GM19035 (cell line): ENCODE results near the gene BRPF1.

Experiments
- ATAC-seq: cut with Tn5 transposase; IDR thresholded peaks from one replicate; pipeline ENCODE4 v1.9.1; 2021; ENCODE audit not compliant: unreplicated experiment

The BRPF1 gene

DNA sequence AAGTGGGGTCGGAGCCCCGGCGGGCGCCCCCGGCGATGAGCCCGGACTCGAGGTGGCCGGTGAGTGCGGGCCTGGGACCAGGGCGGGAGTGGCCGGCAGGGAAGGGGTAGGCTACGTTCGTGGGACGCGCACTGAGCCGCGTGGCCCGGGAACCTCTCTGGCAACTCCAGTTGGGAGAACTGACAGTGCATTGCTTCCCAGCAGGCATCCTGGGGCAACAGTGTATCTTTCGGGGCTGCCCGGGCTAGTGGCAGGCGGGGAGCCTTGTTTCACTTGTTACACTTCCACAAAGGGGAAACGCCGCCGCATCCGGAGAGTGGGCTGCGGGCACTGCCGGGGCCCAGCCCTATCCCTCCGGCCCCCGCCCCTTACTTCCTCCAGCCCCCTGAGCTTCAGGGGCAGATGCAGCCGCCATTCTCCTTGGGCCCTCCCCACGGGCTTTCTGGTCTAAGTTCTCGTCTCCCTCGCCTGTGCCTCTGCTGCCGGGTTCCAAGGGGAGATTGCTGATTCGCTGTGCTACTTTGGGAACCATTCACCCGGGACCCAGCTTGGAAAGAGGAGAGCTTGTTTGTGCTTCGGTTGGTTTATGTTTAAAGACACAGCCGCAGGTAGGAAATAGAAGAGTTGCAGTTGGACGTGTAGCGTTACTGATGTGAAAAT is 675 bp downstream of the BRPF1 start:
- ATAC-seq, result peak; percentile 12

DNA sequence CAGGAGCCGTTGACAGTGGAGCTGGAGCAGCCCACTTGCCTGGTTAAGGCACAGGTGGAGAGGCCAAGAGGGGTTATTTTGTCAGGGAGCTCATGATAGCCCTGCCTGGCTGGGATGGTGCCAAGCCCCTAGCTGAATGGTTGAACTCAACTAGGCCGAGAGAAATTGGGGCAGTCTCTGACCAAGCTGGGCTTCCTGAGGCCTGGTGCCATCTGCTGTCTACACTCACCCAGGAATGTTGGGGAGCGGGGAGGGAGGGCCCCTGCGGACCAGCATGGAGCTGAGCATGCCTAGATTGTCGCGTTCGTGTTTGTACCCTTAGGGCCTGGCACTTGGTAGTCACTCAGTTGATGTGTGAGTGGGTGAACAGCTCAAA is 1.2 kb downstream of the BRPF1 start:
- no peak for ATAC-seq

DNA sequence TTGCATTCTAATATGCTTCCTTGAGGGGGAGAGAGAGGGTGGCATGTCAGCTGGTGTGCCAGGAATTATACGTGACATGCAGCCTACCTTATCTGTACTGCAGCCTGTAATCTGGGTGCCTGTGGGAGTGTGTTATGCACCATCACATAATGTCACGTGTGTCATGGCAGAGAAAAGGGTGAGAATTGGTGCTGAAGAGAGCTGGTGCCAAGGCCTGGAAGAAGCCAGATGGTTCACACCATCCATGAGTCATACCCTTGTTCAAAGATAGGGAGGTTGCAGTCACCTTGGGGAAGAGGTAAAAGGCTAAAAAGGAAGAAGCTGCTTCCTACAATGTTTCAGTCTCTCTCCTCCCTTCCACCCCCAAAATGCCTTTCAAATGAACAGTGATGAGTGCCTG is 5.3 kb downstream of the BRPF1 start:
- ATAC-seq, result no peak

DNA sequence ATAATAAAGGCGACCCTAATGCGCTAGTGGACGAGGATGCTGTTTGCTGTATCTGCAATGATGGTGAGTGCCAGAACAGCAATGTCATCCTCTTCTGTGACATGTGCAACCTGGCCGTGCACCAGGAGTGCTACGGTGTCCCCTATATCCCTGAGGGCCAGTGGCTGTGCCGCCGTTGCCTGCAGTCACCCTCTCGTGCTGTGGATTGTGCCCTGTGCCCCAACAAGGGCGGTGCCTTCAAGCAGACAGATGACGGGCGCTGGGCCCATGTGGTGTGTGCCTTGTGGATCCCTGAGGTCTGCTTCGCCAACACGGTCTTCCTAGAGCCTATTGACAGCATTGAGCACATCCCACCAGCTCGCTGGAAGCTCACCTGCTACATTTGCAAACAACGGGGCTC is 7.6 kb downstream of the BRPF1 start:
- no peak for ATAC-seq

DNA sequence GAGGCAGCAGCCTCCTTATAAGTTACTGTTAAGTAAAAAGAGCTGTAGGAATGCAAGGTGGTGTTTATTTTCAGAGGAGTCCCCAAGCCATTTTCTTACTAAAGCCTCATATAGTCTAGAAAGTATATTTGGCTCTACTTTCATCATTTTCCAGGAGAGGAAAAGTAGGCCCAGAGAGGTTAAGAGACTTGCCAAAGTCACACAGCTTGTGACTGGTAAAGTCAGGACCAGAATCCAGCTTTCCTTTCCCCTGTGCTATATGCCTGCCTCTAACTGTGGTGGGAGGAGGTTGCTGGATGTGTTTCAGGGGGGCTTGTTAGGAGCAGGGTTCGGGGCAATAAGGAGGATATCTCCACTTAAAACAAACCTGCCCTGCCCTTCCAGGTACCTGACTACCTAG is 11.0 kb downstream of the BRPF1 start:
- ATAC-seq, result no peak

DNA sequence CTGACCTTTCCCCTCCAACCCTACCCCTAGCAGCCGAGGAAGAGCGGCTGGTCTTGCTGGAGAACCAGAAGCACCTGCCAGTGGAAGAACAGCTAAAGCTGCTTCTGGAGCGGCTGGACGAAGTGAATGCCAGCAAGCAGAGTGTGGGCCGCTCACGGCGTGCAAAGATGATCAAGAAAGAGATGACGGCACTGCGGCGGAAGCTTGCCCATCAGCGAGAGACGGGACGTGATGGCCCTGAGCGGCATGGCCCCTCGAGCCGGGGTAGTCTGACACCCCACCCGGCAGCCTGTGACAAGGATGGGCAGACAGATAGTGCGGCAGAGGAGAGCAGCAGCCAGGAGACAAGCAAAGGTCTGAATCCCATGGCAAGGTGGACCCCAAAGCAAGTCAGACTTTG is 12.0 kb downstream of the BRPF1 start:
- ATAC-seq, result no peak

DNA sequence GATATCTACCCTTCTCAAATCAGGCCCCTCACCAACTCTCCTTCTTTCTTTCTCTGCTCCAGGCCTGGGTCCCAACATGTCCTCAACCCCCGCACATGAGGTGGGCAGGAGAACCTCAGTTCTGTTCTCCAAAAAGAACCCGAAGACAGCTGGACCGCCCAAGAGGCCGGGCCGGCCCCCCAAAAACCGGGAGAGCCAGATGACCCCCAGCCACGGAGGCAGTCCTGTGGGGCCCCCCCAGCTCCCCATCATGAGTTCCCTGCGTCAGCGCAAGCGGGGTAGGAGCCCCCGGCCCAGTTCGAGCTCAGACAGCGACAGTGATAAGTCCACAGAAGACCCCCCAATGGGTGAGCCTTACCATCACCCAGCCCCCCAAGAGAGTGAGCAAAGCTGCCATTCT is 12.6 kb downstream of the BRPF1 start:
- no peak for ATAC-seq

DNA sequence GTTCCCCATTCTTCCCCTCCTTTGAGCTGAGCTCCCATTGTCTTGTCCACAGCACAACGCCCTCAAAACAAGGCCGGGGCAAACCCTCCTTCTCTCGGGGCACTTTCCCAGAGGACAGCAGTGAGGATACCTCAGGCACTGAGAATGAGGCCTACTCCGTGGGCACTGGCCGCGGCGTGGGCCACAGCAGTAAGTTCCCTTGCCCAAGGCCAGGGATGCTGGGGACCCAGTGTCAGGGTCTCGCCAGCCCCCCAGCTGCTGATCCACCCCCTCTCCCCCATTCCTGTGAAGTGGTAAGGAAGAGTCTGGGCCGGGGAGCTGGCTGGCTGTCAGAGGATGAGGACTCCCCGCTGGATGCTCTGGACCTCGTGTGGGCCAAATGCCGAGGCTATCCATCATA is 14.0 kb downstream of the BRPF1 start:
- no peak for ATAC-seq

DNA sequence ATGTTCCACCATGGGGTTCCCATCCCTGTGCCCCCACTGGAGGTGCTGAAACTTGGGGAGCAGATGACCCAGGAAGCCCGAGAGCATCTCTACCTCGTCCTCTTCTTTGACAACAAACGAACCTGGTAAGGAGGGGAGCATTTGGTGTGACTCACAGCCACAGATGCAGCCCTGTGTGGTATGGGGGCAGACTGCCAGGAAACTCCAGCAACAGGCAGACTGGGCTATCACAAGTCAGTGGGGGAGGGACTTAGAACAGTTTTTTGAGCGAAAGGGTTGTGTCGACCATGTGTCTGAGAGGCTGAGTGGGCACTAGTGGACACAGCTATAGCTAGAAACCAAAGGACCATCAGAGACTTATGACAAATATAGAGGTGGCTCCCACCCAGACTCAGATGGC is 14.8 kb downstream of the BRPF1 start:
- no peak for ATAC-seq

DNA sequence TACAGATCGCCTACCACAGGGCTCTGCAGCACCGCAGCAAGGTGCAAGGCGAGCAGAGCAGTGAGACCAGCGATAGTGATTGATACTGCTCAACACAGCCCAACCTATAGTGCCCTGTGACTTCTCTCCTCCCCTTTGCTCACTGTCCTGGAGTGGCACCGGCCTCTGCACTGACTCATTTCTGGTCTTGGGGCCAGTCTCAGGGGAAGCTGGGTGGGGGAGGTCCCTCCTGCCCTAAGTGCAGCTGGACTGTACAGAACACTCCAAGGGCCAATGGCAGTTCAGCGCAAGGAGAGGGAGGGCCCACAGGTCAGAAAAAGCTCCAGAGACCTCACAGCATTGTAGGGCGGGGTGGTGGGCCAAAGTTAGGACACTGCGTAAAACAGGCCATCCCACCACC is 15.7 kb downstream of the BRPF1 start:
- ATAC-seq, result no peak

DNA sequence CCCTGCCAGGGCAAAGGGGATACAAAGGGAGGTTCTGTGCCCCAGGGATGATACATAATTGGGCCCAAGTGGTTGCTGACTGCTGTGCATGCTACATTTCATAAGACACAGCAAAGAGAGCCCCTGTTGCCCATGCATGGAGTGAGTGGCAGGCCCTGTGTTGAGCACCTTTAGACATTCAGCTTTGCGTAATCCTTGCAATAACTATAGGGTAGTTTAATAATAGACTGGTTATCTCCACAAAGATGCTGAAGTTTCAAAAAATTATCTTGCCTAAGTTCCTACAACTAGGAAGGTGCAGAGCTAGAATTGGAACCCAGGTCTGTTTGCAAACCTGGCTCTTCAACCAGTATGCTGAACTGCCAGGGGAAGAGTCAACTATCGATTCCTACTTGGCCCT is 16.5 kb downstream of the BRPF1 start:
- no peak for ATAC-seq

DNA sequence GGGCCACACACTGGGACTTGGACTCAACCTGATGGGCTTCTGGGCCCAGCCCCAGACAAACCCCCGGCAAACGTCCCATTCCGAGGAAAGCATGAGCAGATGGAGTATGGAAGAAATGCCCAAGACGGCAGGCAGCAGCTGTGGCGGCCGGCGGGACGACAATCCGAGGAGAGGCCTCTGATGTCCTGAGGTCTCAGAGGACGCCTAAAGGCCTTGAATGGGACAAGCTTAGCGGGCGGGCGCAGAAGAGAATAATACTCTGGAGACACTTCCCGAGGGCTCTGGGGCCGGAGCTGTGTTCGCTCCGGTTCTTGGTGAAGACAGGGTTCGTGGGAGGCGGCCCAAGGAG is 17.7 kb downstream of the BRPF1 start:
- no peak for ATAC-seq

DNA sequence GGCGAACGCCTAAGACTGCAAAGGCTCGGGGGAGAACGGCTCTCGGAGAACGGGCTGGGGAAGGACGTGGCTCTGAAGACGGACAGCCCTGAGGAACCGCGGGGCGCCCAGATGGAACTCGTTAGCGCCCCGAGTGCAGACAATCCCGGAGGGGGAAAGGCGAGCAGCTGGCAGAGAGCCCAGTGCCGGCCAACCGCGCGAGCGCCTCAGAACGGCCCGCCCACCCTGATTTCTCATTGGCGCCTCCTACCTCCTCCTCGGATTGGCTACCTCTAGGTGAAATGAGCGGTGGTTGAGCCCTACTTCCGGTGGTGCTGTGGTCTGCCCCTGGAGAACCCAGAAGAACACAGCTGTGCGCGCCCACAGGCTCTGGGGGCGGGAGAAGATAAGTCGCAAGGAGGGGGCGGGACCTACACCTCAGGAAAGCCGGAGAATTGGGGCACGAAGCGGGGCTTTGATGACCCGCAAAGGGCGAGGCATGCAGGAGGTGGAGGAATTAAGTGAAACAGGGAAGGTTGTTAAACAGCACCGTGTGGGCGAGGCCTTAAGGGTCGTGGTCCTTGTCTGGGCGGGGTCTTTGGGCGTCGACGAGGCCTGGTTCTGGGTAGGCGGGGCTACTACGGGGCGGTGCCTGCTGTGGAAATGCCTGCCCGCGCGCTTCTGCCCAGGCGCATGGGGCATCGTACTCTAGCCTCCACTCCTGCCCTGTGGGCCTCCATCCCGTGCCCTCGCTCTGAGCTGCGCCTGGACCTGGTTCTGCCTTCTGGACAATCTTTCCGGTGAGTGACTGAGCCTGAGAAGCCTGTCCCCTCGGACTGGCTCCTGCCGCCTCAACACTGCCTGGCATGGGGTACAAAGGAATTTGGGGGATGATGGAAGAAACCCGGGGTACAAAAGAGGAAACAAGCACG is 18.4 kb downstream of the BRPF1 start, which contains the start of gene OGG1:
Gene OGG1 (plus strand): TSS at position 308 of the 911 bp plus-strand sequence. CDS start 335 bp downstream, at position 643.
- peak; percentile 92 for ATAC-seq

DNA sequence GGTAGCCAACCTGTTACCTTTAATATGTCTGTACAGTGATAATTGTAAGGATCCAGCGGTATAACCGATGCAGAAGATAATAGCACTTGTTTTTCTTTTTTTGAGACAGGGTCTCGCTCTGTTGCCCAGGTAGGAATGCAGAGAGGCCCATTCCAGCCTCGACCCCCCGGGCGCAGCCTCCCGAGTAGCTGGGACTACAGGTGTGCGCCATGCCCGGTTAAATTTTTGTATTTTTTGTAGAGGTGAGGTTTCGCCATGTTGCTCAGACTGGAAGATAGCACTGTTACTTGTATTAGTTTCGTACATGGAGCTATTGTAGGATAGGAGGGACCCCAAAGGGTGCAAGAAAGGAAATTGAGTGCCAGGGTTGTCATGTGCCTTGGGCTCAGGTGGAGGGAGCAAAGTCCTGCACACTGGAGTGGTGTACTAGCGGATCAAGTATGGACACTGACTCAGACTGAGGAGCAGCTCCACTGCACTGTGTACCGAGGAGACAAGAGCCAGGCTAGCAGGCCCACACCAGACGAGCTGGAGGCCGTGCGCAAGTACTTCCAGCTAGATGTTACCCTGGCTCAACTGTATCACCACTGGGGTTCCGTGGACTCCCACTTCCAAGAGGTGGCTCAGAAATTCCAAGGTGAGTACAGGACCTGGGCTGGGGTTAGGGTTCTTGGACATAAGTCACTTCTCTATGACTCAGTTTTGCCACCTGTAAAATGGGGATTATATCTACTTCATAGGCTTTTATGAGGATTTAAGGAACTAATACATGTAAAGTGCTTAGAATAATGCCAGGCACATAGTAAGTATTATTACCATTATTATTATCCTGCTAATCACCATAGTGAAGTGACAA is 19.2 kb downstream of the BRPF1 start:
- no peak for ATAC-seq

DNA sequence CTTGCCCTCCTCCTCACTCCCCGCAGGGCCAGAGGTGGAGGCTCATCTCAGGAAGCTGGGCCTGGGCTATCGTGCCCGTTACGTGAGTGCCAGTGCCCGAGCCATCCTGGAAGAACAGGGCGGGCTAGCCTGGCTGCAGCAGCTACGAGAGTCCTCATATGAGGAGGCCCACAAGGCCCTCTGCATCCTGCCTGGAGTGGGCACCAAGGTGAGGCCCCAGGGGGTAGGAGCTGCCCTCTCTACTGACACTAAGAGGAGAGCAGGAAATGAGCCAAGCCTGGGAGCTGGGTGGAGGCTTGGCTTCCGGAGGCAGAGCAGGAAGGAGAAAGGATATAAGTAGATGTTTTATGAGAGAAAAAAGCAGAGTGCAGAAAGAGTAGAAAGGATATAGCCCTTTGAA is 23.1 kb downstream of the BRPF1 start:
- no peak for ATAC-seq

DNA sequence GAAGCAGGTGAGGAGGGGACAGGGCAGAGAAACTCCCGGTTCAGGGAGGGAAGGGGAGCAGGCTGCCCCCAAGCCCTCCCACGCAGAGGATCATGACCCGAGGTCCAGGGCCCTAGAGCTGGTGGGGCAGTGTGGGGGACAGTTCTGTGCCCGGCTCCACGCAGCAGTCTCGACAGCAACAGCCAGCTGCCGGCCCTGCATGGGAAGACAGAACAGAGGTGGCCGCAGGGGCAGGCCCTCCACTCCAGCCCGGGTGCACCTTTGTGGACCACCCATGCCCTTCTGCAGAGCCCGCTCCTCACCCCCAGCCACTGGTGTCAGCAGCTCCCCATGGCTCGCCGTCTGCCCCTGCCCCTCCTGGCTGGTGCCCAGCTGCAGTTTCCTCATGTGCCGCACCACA is 25.9 kb downstream of the BRPF1 start:
- no peak for ATAC-seq

DNA sequence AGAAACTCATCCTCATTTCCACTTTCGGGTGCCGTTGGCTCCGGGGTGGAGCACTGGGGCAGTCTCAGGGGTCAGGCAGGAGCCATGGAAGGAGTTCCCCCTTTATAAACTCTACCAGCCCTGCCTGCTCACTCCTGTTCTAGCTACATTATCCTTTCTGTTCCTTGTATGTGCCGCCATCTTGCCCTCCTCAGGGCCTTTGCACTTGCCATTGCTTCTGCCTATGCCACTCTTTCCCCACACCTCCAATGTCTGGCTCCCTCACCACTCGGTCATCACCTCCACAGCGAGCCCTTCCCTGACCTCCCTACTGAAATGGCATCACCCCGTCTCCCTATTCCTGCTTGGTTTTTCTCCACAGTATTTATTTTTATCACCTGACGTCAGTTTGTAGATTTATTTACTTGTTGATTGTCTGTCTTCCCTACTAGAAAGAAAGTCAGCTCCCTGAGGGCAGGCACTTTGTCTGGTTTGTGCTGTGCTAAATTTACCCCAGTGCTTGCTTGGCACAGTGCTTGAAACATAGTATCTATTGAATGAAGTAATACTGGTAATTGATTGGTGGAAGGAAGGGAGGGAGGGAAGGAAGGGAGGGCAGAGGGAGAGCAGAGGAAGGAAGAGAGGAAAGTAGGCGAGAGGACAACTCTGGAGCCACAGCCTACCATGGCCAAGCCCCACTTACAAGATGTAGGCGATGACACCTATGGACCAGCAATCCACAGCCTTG is 29.4 kb downstream of the BRPF1 start:
- ATAC-seq, result no peak

DNA sequence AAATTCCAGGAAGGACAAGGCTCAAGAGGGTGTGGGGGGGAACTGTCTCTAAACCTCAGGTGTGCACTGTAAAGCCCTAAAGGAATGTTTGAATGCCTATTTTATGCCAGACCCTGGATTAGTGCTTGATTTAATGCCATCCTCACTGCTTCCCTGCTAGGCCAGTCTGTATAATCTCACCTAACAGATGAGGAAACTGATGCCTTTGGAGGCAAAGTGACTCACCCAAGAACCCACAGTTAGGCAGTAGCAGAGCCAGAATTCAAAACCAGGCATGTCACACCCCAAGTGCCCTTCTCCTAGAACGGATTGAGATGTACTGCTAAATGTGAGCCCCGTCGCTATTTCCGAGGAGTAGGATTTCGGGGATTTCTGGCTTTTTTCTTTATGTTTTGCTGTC is 30.4 kb downstream of the BRPF1 start:
- ATAC-seq, result no peak

DNA sequence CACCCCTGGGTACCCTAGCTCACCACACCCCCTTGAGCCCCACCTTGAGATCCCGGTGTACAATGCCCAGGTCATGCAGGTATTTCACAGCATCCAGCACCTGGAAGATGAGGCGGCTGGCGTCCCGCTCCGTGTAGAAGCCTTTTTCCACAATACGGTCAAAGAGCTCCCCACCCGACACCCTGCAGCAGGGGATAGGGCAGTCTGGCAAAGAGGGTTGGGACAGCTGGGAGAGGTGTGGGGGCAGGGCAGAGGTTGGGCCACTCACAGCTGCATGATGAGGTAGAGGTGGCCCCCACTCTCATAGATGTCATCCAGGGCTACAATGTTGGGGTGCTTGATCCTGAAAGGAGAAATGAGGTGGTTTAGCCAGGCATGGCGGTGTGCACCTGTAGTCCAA is 31.3 kb downstream of the BRPF1 start:
- ATAC-seq, result no peak

DNA sequence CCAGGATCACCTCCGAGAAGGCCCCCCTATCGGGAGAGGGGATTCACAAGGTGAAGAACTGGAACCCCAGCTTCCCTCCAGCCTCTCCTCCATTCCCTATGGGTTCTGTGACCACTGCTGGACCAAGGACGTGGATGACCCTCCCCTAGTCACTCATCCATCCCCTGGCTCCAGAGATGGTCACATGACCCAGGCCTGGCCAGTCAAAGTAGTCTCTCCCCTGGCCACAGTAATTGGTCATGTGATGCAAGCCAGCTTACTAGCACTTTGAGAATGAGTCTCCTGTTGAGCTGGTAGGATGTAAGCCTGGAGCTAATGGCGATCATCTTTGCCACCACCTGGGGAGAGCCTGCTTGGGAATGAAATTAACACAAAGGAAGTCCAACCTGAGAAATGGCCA is 34.3 kb downstream of the BRPF1 start:
- ATAC-seq, result no peak

DNA sequence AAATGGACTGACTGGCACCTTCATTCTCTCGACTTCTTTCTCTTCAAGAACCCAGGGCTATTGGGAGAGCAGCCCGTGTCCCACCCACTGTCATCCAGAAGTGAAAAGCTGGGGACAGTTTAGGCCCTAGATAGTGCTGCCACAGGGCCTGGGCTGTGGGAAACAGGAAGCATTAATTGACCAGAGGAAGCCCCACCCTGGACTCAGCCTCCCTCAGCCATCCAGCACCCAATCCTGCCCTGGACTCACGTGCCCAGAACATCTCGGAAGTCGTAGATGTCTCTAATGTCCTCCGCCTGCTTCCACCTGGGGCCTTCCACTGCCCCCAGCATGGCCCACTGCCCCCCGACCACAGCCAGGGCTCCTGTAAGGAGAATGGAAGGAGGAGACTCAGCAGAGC is 35.9 kb downstream of the BRPF1 start:
- no peak for ATAC-seq
